Caco-2 (cell line): ENCODE results near the gene ATG7. TPM values are rescaled to one million over a fixed set of nuclear protein-coding genes. Genes with fewer than 3 reads are reported as not detected.

ENCODE experiments used
- BruUV-seq: library from RNA; stranded (reverse); fragments of 400-500 nt; replicated peaks from 2 replicates; lab custom pipeline; 2021; lab: Mats Ljungman, UMichigan
- CTCF ChIA-PET: fragments of 300-600 bp; sonication (Branson Sonifier 250); formaldehyde crosslinking; loops from one replicate; lab custom pipeline; 2022; ENCODE audit warnings: antibody characterized with exemption; lab: Charles Lee
- POLR2A ChIA-PET: fragments of 300-600 bp; sonication (Branson Sonifier 250); formaldehyde crosslinking; loops from one replicate; lab custom pipeline; 2022; ENCODE audit warnings: antibody characterized with exemption; lab: Charles Lee
- DNase-seq, 2 experiments: peaks; one replicate each; pipeline versions ENCODE4 v3.0.0 to v3.0.0-alpha.2; 2020 to 2022
- H3K27me3 ChIP-seq: replicated peaks from 2 replicates; pipeline ENCODE4 v1.6.0; 2011; ENCODE audit warnings: low read length; ENCODE audit not compliant: control insufficient read depth, insufficient read depth
- H3K36me3 ChIP-seq: 2 replicates; pipeline ENCODE4 v1.5.1; 2011; ENCODE audit warnings: low read length; ENCODE audit not compliant: control insufficient read depth, insufficient read depth
- H3K4me1 ChIP-seq: fragments of 250-450 bp; sonication (Bioruptor Pico); 2 replicates; pipeline ENCODE4 v1.5.1; 2020; ENCODE audit warnings: mild to moderate bottlenecking
- H3K4me3 ChIP-seq: 2 replicates; pipeline ENCODE4 v1.5.1; 2011; ENCODE audit warnings: low read depth, mild to moderate bottlenecking, control low read depth, low read length
- H3K9me3 ChIP-seq: fragments of 250-450 bp; sonication (Bioruptor Pico); 2 replicates; pipeline ENCODE4 v1.5.1; 2020; ENCODE audit warnings: mild to moderate bottlenecking, moderate library complexity
- H3K27ac Mint-ChIP-seq: one replicate; pipeline ENCODE4 v1.8.0; 2022; ENCODE audit warnings: mixed read lengths; ENCODE audit not compliant: unreplicated experiment
- H3K27me3 Mint-ChIP-seq: one replicate; pipeline ENCODE4 v1.8.0; 2022; ENCODE audit warnings: mixed read lengths; ENCODE audit not compliant: insufficient read depth, unreplicated experiment
- H3K36me3 Mint-ChIP-seq: one replicate; pipeline ENCODE4 v1.8.0; 2022; ENCODE audit warnings: mild to moderate bottlenecking, mixed read lengths; ENCODE audit not compliant: insufficient read depth, unreplicated experiment
- H3K4me1 Mint-ChIP-seq: one replicate; pipeline ENCODE4 v1.8.0; 2022; ENCODE audit warnings: low read depth, mixed read lengths; ENCODE audit not compliant: unreplicated experiment
- H3K4me3 Mint-ChIP-seq: one replicate; pipeline ENCODE4 v1.8.0; 2022; ENCODE audit warnings: mild to moderate bottlenecking, moderate library complexity, mixed read lengths; ENCODE audit not compliant: unreplicated experiment
- H3K9me3 Mint-ChIP-seq: one replicate; pipeline ENCODE4 v1.8.0; 2022; ENCODE audit warnings: mixed read lengths; ENCODE audit not compliant: unreplicated experiment
- intact Hi-C: fragments of 100-400 bp; cut with micrococcal nuclease; formaldehyde crosslinking; loops from one replicate; pipeline ENCODE4 v1.10.0; 2022; ENCODE audit not compliant: unreplicated experiment
- total RNA-seq: library from RNA; stranded (reverse); gene quantifications from 2 replicates; pipeline ENCODE4 v1.2.3, GENCODE V29; 2022
- TF ChIP-seq, protein P1 (sequence below), 2 experiments: fragments of 200-600 bp in 1 of 2; IDR thresholded peaks; 1 replicate in 1 of 2; 2 replicates in 1 of 2; pipeline versions ENCODE4 v1.5.1 to v1.8.0; 2011 to 2022; ENCODE audit warnings: antibody characterized with exemption in 1 of 2, control low read depth in 1 of 2, inconsistent platforms in 1 of 2, low read depth in 1 of 2, low read length in 1 of 2, mild to moderate bottlenecking in 1 of 2, moderate library complexity in 1 of 2; ENCODE audit not compliant: insufficient read depth in 1 of 2, severe bottlenecking in 1 of 2, unreplicated experiment in 1 of 2

Gene ATG7
- total RNA-seq, 1 experiment from 2014 or later: 24.4 TPM

DNA sequence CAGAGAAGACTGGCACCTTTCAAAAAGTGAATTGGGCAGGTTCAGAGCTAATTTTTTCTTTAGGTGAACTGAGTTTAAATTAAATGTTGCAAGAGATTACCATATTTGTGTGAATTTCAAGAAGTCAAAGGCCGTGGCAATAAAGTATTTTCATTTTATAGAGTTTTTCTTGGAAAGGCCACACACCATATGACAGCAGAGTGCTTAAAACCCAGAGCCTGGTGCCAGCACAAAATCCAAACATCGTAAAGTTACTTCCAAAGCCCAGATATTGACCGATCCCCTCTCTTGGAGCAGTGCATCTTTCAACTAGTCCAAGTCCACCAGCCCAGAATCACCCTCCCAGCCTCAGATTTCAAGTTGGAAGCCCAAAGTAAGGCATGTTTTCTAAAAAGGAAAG lies 207.0 kb downstream of the ATG7 start:
- H3K4me3 ChIP-seq: no peak overlapping the region
- ChIA-PET POLR2A (no interaction called here), CTCF (no interaction called here)
- no peaks in the 10 kb centered on the region for H3K36me3 ChIP-seq
- no peak overlapping the region for H3K4me3 Mint-ChIP-seq
- no peaks in the 10 kb centered on the region for H3K9me3 ChIP-seq
- H3K27me3 ChIP-seq: no peaks in the 10 kb centered on the region
- no TSS peak for BruUV-seq
- H3K4me1 Mint-ChIP-seq: no peaks in the 10 kb centered on the region
- H3K27ac Mint-ChIP-seq: no peak overlapping the region
- H3K4me1 ChIP-seq: no peaks in the 10 kb centered on the region
- H3K36me3 Mint-ChIP-seq: no peaks in the 10 kb centered on the region
- DNase-seq: no peak
- no peaks in the 10 kb centered on the region for H3K27me3 Mint-ChIP-seq
- intact Hi-C loops: no loop called here
- H3K9me3 Mint-ChIP-seq: no peaks in the 10 kb centered on the region
- TF ChIP-seq, protein P1, sequence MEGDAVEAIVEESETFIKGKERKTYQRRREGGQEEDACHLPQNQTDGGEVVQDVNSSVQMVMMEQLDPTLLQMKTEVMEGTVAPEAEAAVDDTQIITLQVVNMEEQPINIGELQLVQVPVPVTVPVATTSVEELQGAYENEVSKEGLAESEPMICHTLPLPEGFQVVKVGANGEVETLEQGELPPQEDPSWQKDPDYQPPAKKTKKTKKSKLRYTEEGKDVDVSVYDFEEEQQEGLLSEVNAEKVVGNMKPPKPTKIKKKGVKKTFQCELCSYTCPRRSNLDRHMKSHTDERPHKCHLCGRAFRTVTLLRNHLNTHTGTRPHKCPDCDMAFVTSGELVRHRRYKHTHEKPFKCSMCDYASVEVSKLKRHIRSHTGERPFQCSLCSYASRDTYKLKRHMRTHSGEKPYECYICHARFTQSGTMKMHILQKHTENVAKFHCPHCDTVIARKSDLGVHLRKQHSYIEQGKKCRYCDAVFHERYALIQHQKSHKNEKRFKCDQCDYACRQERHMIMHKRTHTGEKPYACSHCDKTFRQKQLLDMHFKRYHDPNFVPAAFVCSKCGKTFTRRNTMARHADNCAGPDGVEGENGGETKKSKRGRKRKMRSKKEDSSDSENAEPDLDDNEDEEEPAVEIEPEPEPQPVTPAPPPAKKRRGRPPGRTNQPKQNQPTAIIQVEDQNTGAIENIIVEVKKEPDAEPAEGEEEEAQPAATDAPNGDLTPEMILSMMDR (IDR thresholded peaks at IDR 0.05; ENCODE audit: insufficient read depth in 1 of 2, low read depth in 1 of 2, low read length in 1 of 2, severe bottlenecking in 1 of 2, unreplicated experiment in 1 of 2): no peak

DNA sequence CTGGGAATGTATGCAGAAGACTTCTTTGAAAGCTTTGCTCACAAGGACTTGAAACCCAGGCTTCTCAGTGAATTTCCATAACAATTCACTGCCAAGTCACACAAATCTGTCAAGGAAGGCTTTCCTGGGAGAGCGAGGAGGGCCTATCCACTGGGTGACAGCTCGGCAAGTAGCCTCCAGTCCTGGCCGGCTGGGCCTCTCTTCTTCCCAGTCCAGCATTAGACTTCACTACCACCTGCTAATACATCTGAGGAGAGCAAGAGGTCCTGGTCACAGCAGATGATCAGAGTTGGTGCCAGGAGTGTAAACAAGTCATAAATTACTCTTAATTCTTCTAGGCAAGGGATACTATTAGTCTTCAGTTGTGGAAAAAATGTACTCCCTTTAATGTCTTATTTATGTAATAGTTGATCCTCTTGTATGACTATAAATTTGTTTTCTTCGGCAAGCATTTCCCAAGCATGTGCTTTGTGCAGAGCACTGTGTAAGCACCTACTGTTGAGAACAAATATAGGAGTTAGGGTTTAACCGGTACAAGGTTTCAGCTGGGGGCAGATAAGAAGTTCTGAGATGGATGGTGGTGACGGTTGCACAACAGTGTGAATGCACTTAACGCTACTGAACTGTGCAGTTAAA lies 208.6 kb downstream of the ATG7 start:
- POLR2A ChIA-PET: no interaction called here
- no TSS peak for BruUV-seq
- H3K36me3 ChIP-seq: no peaks in the 10 kb centered on the region
- peak in 1 of 2 experiments; percentile 7 for DNase-seq
- no peaks in the 10 kb centered on the region for H3K4me1 Mint-ChIP-seq
- H3K27me3 Mint-ChIP-seq: no peaks in the 10 kb centered on the region
- H3K4me3 Mint-ChIP-seq: no peak overlapping the region
- H3K27ac Mint-ChIP-seq: no peak overlapping the region
- no peaks in the 10 kb centered on the region for H3K9me3 ChIP-seq
- intact Hi-C loops: no loop called here
- no peaks in the 10 kb centered on the region for H3K4me1 ChIP-seq
- H3K36me3 Mint-ChIP-seq: no peaks in the 10 kb centered on the region
- TF ChIP-seq, protein P1 (IDR thresholded peaks at IDR 0.05; ENCODE audit: insufficient read depth in 1 of 2, low read depth in 1 of 2, low read length in 1 of 2, severe bottlenecking in 1 of 2, unreplicated experiment in 1 of 2): no peak
- no peak overlapping the region for H3K4me3 ChIP-seq
- H3K27me3 ChIP-seq: no peaks in the 10 kb centered on the region
- CTCF ChIA-PET: interaction anchor here (0.6 kb wide), 1 partner anchor 119 kb away, joined by 3 read pairs; no protein-coding TSS in a partner anchor
- H3K9me3 Mint-ChIP-seq: no peaks in the 10 kb centered on the region

DNA sequence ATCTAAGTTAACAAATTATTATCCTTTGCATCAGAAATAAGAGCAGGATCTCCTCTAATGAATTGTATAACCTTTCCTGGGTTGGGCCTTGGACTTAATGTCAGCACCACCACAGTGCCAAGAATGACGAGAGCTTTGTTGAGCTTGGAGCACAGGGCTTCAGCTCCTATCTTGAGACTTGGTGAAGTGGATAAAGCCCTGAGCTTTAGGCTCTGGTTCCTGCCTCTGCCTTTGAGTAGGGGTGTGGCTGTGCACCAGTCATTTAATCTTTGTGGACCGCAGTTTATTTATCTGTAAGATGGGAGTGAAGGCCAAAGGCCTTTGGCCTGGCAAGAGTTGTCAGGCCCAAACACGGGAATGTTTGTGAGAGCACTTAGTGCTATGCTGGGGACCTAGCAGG lies 209.4 kb downstream of the ATG7 start:
- H3K9me3 Mint-ChIP-seq: no peaks in the 10 kb centered on the region
- ChIA-PET POLR2A (no interaction called here), CTCF (interaction anchor here (0.6 kb wide), 1 partner anchor 119 kb away, joined by 3 read pairs; no protein-coding TSS in a partner anchor)
- H3K4me3 Mint-ChIP-seq: no peak overlapping the region
- H3K27me3 ChIP-seq: no peaks in the 10 kb centered on the region
- no peaks in the 10 kb centered on the region for H3K36me3 Mint-ChIP-seq
- H3K9me3 ChIP-seq: no peaks in the 10 kb centered on the region
- no peaks in the 10 kb centered on the region for H3K4me1 Mint-ChIP-seq
- no peak for DNase-seq
- no peak overlapping the region for H3K27ac Mint-ChIP-seq
- intact Hi-C loops: no loop called here
- H3K4me3 ChIP-seq: no peak overlapping the region
- H3K4me1 ChIP-seq: no peaks in the 10 kb centered on the region
- TF ChIP-seq, protein P1 (IDR thresholded peaks at IDR 0.05; ENCODE audit: insufficient read depth in 1 of 2, low read depth in 1 of 2, low read length in 1 of 2, severe bottlenecking in 1 of 2, unreplicated experiment in 1 of 2): no peak
- H3K27me3 Mint-ChIP-seq: no peaks in the 10 kb centered on the region
- no TSS peak for BruUV-seq
- no peaks in the 10 kb centered on the region for H3K36me3 ChIP-seq
